ENCODE measurements around the gene RAP1GAP.
"Not testable (repeated sequence)": the region's sequence is repeated elsewhere in the genome, so short reads cannot be mapped to it uniquely, and the experiment has no call there.

Gene RAP1GAP

DNA sequence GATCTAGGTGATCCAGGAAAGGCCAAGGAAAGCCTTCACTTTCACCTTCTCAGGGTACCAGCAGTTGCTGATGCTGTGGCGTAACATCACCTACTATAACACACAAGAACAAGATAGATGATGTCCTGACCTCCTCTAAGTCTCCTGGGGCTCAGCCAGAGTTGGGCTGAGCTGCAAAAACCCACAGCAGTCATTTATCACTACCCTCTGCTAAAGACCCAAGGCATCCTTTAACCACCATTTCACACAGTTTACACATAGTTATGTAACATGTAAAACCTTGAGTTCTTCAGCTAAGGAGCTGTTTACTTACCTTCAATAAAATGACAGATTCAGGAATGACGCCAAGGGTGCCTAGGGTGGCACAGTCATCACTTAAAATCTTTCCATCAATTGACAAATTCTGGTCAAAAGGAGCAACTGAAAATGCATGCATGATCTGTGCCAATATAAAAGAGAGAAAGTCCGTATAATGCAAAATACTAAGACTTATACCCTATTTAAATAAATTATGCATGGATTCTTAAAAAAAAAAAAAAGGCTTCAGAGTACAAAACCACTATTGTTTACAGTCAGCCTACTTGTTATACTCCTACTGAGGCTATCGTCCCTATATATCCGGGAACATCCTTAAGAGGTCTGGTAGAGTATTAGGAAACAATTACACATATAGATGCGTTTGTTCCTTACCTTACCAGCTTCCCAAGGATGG, 20.7 kb upstream of the RAP1GAP start:
- Mint-ChIP-seq H3K36me3 (ENCODE audit: low read depth) (peaks cover 75% of the 10 kb centered on the region), H3K4me3 (no peak overlapping the region), H3K9me3 (no peaks in the 10 kb centered on the region), H3K4me1 (ENCODE audit: low read depth) (no peaks in the 10 kb centered on the region), H3K27ac (no peak overlapping the region), H3K27me3 (no peaks in the 10 kb centered on the region)

DNA sequence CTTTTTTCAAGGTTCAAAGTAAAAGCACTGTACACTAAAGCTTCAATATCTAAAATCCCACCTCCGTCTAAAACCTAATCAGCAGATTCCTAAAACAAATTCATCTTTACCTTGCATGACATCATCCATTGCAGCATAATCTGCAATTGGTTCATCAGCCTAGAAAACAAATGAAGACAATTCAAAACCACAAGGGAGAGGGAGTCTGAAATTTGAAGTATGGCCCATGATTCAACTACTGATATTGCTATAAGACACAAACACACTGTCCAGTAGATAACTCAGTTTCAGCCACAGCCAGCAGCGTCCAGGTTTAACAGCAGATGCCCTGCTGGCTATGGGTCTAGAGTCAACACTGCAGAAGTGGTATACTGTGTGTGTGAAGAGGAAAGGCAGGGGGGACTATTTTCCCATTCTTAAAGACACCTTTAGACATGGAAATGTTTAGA, 17.9 kb upstream of the RAP1GAP start:
- Mint-ChIP-seq H3K4me1 (ENCODE audit: low read depth) (no peaks in the 10 kb centered on the region), H3K36me3 (ENCODE audit: low read depth) (peaks cover 71% of the 10 kb centered on the region), H3K27ac (no peak overlapping the region)

DNA sequence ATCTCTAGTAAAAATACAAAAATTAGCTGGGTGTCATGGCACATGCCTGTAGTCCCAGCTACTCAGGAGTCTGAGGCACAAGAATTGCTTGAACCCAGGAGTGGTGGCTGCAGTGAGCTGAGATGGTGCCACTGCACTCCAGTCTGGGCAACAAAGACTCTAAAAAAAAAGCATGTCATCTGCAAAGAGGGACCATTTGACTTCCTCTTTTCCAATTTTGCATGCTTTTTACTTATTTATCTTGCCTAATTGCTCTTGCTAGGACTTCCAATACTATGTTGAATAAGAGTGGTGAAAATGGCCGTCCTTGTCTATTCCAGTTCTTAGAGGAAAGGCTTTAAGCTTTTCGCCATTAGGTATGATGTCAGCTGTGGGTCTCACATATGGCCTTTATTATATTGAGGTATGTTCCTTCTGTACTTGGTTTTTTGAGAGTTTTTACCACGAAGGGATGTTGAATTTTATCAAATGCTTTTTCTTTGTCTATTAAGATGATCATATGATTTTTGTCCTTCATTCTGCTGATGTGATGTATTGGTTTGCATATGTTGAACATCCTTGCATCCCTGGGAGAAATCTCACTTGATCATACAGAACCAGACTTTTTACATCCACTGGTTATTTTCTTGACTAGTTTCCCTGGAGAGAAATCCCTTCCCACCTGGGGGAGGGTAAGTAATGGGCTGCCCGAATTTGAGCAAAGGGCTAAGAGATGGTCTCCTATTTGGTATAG, 17.0 kb upstream of the RAP1GAP start:
- no peaks in the 10 kb centered on the region for H3K27me3 Mint-ChIP-seq
- H3K36me3 Mint-ChIP-seq (ENCODE audit: low read depth) = peaks cover 72% of the 10 kb centered on the region
- no peak overlapping the region for H3K27ac Mint-ChIP-seq
- H3K9me3 Mint-ChIP-seq = no peaks in the 10 kb centered on the region
- no peak overlapping the region for H3K4me3 Mint-ChIP-seq
- no peaks in the 10 kb centered on the region for H3K4me1 Mint-ChIP-seq (ENCODE audit: low read depth)

More for the DNA sequence above, 17.9 kb upstream of the RAP1GAP start:
- no peaks in the 10 kb centered on the region for H3K27me3 Mint-ChIP-seq
- no peaks in the 10 kb centered on the region for H3K9me3 Mint-ChIP-seq
- no peak overlapping the region for H3K4me3 Mint-ChIP-seq

DNA sequence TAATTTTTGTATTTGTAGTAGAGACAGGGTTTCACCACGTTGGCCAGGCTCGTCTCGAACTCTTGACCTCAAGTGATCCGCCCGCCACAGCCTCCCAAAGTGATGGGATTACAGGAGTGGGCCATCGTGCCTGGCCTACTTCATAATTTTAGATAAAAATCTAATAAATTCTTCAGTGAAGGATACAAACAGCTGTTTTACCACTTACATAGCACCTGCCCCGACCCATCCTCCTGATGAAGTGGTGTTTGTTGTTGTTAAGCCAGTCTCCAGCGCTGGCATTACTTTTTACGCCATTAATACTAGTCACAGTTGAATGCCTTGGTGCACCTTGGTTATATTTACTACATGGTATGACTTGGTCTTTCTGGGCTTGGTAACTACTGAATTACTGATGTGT, 12.3 kb upstream of the RAP1GAP start:
- H3K36me3 Mint-ChIP-seq (ENCODE audit: low read depth) = peaks cover 59% of the 10 kb centered on the region
- H3K4me3 Mint-ChIP-seq = no peak overlapping the region
- H3K27me3 Mint-ChIP-seq = no peaks in the 10 kb centered on the region
- H3K4me1 Mint-ChIP-seq (ENCODE audit: low read depth) = no peaks in the 10 kb centered on the region
- no peaks in the 10 kb centered on the region for H3K9me3 Mint-ChIP-seq
- no peak overlapping the region for H3K27ac Mint-ChIP-seq

- H3K27ac Mint-ChIP-seq = no peak overlapping the region
- no peaks in the 10 kb centered on the region for H3K4me1 Mint-ChIP-seq (ENCODE audit: low read depth)
- peaks cover 54% of the 10 kb centered on the region for H3K36me3 Mint-ChIP-seq (ENCODE audit: low read depth)
- H3K27me3 Mint-ChIP-seq = no peaks in the 10 kb centered on the region
- no peaks in the 10 kb centered on the region for H3K9me3 Mint-ChIP-seq
- no peak overlapping the region for H3K4me3 Mint-ChIP-seq
Measured at GRCh38 chr1:21680918-21681317, 11.8 kb upstream of the RAP1GAP start.

GRCh38 chr1:21680381-21680780, 11.2 kb upstream of the RAP1GAP start:
- no peaks in the 10 kb centered on the region for H3K4me1 Mint-ChIP-seq (ENCODE audit: low read depth)

GRCh38 chr1:21677168-21677567, 8.0 kb upstream of the RAP1GAP start:
- Mint-ChIP-seq H3K4me1 (ENCODE audit: low read depth) (no peaks in the 10 kb centered on the region), H3K27me3 (no peaks in the 10 kb centered on the region), H3K4me3 (no peak overlapping the region), H3K9me3 (no peaks in the 10 kb centered on the region), H3K36me3 (ENCODE audit: low read depth) (peaks cover 28% of the 10 kb centered on the region), H3K27ac (no peak overlapping the region)

More at GRCh38 chr1:21680381-21680780, 11.2 kb upstream of the RAP1GAP start:
- no peaks in the 10 kb centered on the region for H3K9me3 Mint-ChIP-seq
- H3K27me3 Mint-ChIP-seq = no peaks in the 10 kb centered on the region
- peaks cover 49% of the 10 kb centered on the region for H3K36me3 Mint-ChIP-seq (ENCODE audit: low read depth)
- H3K4me3 Mint-ChIP-seq = no peak overlapping the region
- no peak overlapping the region for H3K27ac Mint-ChIP-seq

GRCh38 chr1:21674957-21675356, 5.8 kb upstream of the RAP1GAP start:
- no peak overlapping the region for H3K4me3 Mint-ChIP-seq
- no peak overlapping the region for H3K27ac Mint-ChIP-seq

GRCh38 chr1:21673853-21674252, 4.7 kb upstream of the RAP1GAP start:
- H3K36me3 Mint-ChIP-seq (ENCODE audit: low read depth); H3K9me3 Mint-ChIP-seq; H3K4me3 Mint-ChIP-seq; H3K27me3 Mint-ChIP-seq; H3K27ac Mint-ChIP-seq; H3K4me1 Mint-ChIP-seq (ENCODE audit: low read depth): not testable (repeated sequence)

More at GRCh38 chr1:21674957-21675356, 5.8 kb upstream of the RAP1GAP start:
- Mint-ChIP-seq H3K27me3 (no peaks in the 10 kb centered on the region), H3K4me1 (ENCODE audit: low read depth) (peaks cover 6% of the 10 kb centered on the region), H3K36me3 (ENCODE audit: low read depth) (peaks cover 12% of the 10 kb centered on the region), H3K9me3 (no peaks in the 10 kb centered on the region)

GRCh38 chr1:21673277-21673780, 4.2 kb upstream of the RAP1GAP start:
- peaks cover 2% of the 10 kb centered on the region for H3K36me3 Mint-ChIP-seq (ENCODE audit: low read depth)
- H3K27me3 Mint-ChIP-seq = peaks cover 1% of the 10 kb centered on the region
- peaks cover 7% of the 10 kb centered on the region for H3K4me1 Mint-ChIP-seq (ENCODE audit: low read depth)
- H3K4me3 Mint-ChIP-seq = no peak overlapping the region
- H3K27ac Mint-ChIP-seq = no peak overlapping the region
- H3K9me3 Mint-ChIP-seq = no peaks in the 10 kb centered on the region

DNA sequence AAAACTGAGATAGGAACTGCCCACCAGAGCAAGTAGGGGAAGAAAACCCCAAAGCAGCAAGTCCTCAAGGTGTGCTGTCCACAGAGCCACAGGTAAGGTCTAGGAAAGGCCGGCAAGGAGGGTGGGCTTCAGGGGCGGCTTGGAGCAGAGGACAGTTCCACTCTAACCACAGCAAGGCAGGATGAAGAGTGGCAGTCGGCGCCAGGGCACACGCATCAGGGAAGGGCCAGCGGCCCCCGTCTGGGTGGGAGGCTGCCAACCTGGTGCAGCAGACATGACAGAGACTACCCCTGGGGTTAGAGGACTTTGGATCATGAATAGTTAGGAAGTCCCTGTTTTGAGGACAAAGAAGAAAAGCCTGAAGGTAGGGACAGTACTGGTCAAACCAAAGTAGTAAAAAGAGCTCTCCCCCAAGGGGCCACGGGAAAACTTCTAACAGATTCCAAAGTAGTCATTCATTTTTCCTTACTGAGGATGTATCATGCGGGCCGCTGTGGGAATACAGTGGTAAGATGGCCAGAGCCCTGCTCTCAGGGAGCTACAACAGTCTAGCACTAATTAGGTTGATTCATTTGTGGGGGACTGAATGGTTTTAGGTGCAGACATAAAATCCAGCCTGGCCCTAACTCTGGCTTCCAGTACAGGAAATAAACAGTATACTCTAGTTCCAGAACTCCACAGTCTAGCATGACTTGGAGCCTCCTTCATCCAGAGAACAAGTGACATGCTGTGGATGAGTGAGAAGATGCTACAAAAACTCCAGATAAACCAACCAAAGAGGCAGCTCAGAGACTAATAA, 3.5 kb upstream of the RAP1GAP start:
- H3K27ac Mint-ChIP-seq = no peak overlapping the region
- peaks cover 8% of the 10 kb centered on the region for H3K27me3 Mint-ChIP-seq
- H3K9me3 Mint-ChIP-seq = no peaks in the 10 kb centered on the region
- no peak overlapping the region for H3K4me3 Mint-ChIP-seq
- H3K36me3 Mint-ChIP-seq (ENCODE audit: low read depth) = no peaks in the 10 kb centered on the region
- H3K4me1 Mint-ChIP-seq (ENCODE audit: low read depth) = peaks cover 7% of the 10 kb centered on the region

GRCh38 chr1:21671915-21672314, 2.8 kb upstream of the RAP1GAP start:
- no peaks in the 10 kb centered on the region for H3K9me3 Mint-ChIP-seq
- H3K27me3 Mint-ChIP-seq = peaks cover 13% of the 10 kb centered on the region
- H3K4me1 Mint-ChIP-seq (ENCODE audit: low read depth) = peaks cover 7% of the 10 kb centered on the region
- H3K36me3 Mint-ChIP-seq (ENCODE audit: low read depth) = no peaks in the 10 kb centered on the region
- H3K4me3 Mint-ChIP-seq = no peak overlapping the region
- H3K27ac Mint-ChIP-seq = no peak overlapping the region

DNA sequence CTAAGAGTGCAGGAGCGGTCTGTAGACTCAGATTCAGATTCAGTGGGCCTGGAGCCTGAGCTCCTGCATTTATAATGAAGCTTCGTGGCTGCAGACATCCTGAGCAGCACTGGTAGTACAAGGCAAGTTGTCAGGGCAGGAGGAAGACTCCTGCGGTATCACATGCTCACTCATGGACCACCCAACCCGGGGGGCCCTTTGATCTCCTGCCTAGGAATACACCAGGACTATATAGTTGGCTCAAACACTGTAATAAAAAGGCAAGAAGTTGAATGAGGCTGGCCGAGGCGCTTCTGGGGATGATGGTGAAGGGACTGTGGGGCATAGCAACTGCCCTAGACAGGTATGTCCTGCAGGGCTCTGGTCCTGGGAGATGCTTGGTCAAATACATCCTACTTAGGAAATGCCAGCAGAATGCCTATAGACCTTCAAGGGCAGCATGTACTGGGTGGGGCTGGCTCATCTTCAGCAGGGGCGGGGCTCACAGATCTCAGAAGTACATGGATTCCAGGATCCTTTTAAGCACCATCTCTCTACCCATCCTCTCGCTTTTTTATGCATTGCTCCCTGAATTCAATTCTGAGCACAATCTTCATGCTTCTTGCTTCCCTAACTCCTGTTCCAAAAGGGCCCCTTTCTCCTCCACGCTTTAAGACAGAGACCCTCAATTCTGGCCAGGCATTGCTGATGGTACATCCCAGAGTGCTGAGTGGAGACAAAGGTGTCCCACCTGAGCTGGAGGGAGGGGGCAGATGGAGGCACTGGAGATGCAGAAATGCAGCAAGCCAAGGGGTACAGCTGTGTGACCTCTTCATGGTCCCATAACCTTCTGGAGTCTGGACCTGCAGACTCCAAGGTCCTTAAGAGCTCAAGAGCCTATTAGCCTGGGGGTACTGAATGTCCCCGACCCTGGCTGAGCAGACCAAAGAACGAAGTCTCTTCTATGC, 2.1 kb upstream of the RAP1GAP start:
- peaks cover 19% of the 10 kb centered on the region for H3K27me3 Mint-ChIP-seq
- H3K4me3 Mint-ChIP-seq = no peak overlapping the region
- no peaks in the 10 kb centered on the region for H3K9me3 Mint-ChIP-seq
- H3K4me1 Mint-ChIP-seq (ENCODE audit: low read depth) = peaks cover 7% of the 10 kb centered on the region
- no peaks in the 10 kb centered on the region for H3K36me3 Mint-ChIP-seq (ENCODE audit: low read depth)
- H3K27ac Mint-ChIP-seq = no peak overlapping the region
